Medulla oblongata (tissue), 1 donor: Measurements from ENCODE around the gene SLC24A3.
"Not testable (repeated sequence)": the region's sequence is repeated elsewhere in the genome, so short reads cannot be mapped to it uniquely, and the experiment has no call there.

Source experiments
- DNase-seq: peaks from one replicate; pipeline ENCODE4 v3.0.0-alpha.2; 2015; ENCODE audit errors: extremely low spot score

Gene SLC24A3

GRCh38 chr20:19746396-19746795 lies 534.0 kb downstream of the SLC24A3 start:
- no peak for DNase-seq

DNA sequence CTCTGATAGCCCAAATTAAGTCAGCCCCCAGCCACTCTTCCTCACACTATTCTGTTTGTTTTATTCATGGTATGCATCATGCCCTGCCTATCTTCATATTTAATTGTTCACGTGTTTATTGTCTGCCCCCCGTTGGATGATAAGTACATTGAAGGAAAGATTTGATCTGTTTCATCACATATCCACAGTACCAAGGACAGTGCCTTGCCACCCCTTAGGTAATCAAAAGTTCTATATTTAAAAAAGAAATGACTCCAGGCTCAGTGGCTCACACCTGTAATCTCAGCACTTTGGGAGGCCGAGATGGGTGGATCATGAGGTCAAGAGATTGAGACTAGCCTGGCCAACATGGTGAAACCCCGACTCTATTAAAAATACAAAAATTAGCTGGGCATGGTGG lies 535.5 kb downstream of the SLC24A3 start:
- DNase-seq = no peak

DNA sequence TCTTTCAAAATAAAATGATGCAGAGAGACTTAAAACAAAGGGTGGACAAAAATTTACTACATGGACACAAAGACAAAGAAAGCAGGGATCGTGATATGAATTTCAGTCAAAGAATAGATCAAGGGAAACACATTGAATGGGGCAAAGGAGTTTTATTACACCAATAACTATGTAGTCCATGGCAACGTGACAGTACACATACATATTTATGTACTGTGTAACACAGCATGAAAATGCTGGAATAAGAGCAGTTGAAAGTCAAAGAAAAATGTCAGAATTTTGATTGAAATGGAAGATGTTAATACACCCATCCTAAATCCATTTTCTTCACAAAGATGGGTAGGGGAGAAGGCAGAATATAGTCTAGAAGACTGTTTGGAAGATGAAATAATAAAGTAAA lies 536.2 kb downstream of the SLC24A3 start:
- DNase-seq = no peak

GRCh38 chr20:19749618-19750071 lies 537.2 kb downstream of the SLC24A3 start:
- DNase-seq = no peak

DNA sequence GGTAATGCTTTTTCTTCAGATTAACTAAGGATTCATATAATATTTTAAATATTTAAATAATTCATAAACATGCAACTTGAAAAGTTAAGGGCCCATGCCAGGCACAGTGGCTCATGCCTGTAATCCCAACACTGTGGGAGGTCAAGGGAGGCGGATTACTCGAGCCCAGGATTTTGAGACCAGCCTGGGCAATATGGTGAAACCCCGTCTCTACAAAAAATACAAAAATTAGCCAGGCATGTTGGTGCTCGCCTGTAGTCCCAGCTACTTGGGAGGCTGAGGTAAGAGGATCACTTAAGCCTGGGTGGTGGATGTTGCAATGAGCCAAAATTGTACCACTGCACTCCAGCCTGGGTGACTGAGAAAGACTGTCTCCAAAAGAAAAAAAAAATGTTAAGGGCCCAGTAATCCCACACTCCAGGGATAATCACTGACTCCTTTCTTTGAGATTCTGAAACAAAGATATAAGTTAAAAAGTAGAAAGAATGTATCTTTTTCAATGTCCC lies 537.7 kb downstream of the SLC24A3 start:
- no peak for DNase-seq

DNA sequence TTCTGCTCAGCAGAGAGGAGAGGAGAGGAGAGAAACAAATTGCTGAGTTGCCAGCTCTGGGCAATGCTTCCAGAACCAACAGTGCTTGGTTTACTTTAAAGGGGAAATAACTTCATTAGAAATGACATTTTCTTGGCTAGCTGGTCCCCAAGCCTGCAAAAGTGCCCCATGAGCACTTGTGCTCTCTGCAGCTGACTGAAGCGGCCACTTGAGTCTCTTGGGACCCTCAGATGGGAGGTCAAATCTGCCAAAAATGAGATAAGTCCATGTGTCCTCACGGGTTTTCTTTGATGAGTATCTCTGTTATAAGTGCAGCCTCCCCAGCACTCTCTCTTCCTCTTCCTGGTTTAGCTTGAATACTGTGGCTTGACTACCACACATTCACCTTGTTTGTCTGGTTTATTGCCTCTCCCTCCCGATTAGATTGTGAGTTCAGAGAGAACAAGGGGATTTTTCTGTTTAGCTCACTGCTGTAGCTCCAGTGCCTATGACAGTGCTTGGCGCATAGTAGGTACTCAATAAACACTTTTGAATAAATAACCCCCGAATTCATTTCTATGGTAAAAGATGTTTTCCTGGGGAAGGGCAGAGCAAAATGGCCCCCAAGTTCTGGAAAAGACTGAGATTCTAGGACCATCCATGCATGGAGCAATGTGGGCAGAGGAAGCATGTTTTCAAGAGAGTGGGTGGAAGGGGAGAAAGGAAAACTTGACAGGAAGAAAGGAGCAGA lies 538.6 kb downstream of the SLC24A3 start:
- no peak for DNase-seq

DNA sequence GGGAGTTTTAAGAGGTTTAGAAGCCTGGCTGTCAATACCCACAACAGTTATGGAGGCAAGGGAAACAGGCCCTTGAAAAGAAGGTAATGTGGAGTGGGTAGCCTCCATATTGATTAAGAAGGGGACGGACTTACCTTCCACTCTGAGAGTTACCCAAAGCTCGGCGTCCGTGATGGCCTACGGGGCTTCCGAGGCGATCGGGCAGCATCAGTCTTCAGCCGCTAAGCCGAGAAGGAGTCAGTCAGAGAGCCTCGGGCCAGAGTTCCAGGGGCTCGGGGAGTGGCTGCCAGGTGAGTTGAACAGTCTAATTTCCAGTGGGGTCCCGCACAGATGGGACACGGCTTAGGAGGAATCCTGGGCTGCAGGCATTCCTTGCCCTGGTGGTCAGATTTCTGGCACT lies 541.8 kb downstream of the SLC24A3 start:
- not testable (repeated sequence) for DNase-seq

DNA sequence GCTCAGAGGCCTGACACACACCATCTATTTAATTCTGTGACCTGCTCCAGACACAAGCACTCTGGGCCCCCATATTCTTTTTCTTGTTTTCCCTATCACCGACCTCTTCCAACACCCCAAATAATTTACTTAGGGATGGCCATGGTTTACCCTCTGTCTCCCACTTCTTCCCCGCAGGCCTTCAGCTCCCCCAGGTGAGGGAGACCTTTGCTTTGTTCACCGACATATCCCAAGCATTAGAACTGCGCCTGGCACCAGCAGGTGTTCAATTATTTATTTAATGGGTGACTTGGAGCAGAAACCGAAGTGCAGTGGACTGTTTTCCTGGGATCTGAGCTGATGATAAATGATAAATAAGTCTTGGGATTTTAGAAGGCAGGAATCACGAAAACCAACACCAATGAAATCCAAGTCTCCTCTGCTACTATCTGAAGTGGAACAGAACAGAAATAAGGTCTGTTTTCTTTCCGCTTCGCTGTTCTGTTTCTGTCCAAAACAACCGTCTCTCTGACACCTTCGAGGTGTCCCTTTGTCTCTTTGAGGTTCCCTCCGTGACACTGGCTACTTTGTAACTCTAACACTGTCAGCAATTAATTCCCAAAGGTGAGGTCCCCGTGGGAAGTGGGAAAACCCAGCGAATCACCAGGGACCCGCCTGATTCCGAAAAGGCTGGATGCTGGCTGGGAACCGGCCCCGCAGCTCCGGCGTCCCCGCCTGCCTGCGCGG lies 544.5 kb downstream of the SLC24A3 start:
- DNase-seq = peak; percentile 22

GRCh38 chr20:19757487-19758132 lies 545.2 kb downstream of the SLC24A3 start:
- peak; percentile 82 for DNase-seq

GRCh38 chr20:19758133-19758500 lies 545.7 kb downstream of the SLC24A3 start, which contains the start of gene RIN2:
TSS of gene RIN2 (plus strand) at chr20:19758258. CDS start at chr20:19889602, 131,344 bp downstream.
- DNase-seq = peak; percentile 34

GRCh38 chr20:19758501-19759331 lies 546.3 kb downstream of the SLC24A3 start:
- DNase-seq = peak; percentile 60

DNA sequence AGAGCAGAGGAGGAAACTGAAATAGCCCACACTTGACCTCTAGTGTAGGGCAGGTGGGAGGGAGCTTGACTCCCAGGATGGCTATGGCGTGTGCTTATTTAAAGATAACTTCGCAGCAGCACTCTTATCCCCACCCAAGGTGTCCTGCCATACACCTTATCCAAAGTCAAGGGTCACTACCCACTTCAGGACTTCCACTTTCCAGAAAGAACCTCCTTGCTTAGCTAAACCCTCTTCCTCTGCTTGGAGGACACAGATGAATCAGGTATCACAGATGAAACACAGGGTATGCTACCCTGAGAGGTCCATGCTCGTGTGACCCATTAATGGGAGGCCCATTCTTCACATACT lies 547.9 kb downstream of the SLC24A3 start:
- DNase-seq = no peak

DNA sequence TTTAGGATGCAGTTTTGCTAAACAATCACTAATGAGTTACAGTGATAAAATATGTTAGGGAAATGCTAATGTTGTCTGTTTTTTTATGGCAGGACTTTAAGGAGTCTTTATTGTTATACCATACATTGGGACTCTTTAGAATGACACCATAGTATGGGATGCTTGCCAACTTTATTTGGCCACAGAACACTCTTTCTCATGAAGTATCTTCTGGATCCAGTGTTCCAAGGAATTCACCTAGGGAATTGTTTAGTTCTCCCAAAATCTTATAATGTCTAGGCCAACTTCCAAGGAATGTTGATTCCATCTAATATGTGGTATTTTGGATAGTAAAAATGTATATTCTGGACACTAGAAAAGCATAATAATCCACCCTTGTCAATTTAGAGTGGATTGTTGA lies 548.9 kb downstream of the SLC24A3 start:
- no peak for DNase-seq

DNA sequence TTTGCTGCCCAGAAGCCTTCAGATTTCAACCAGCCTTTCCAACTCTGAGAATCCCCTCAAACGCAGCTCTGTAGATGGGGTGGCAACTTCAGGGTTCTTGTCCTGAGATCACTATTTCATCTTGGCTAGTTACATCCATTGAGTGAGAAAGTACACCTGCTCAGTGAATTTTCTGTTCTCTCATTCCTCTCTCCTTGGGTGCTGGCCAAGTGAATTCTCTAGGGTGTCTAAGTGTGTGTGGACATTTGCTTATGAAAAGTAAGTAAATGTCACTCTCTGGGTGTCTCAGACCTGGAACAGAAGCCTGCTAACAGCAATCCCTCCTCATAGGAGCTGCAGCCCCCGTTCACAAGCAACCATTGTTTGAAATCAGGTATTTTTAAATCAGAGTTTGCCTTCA lies 549.4 kb downstream of the SLC24A3 start:
- no peak for DNase-seq

GRCh38 chr20:19764207-19764606 lies 551.8 kb downstream of the SLC24A3 start:
- DNase-seq = no peak

GRCh38 chr20:19765266-19765665 lies 552.8 kb downstream of the SLC24A3 start:
- no peak for DNase-seq

DNA sequence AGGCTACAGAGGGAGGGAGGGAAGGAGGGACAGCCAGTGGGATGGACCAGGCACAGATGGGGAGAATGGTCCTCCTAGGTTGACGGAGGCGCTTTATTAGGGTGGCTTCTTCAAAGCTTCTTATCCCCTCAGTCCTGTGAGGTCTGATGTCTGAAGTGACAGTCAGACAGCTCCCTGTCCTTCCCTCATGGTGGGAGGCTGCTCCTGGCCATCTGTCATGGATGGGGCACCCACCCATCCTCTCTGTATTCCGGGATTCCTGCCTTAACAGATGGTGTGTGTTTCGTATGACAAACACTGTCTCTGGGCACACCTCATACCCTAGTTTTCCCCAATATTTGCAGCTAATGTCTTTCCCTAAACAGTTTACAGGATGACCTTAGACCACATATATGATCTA lies 553.5 kb downstream of the SLC24A3 start:
- DNase-seq = no peak

GRCh38 chr20:19767070-19767469 lies 554.6 kb downstream of the SLC24A3 start:
- no peak for DNase-seq

DNA sequence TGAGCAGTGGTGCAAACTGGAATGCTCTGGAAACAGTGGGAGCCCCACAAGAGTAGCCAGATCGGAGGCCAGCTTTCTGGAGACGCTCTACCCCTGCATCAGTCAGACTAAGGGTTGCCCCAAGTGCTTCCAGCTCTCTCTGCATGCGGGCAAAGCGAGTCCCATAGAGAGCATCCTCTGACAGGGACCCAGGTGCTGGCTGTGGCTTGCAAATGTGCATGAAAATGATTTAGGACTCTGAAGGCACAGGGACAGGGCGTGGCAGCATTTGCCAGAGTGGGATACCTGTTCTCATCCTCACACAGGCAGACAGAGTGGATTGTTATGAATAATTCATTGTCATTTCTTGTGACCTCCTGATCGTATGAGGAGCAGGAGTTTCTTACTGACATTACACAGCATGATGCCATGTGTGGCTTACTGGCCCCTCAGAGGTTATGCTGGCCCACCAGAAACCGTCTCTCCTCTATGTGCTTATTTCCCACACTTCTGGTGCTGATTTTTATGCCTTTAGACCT lies 555.9 kb downstream of the SLC24A3 start:
- DNase-seq = no peak

GRCh38 chr20:19769507-19769906 lies 557.1 kb downstream of the SLC24A3 start:
- no peak for DNase-seq

DNA sequence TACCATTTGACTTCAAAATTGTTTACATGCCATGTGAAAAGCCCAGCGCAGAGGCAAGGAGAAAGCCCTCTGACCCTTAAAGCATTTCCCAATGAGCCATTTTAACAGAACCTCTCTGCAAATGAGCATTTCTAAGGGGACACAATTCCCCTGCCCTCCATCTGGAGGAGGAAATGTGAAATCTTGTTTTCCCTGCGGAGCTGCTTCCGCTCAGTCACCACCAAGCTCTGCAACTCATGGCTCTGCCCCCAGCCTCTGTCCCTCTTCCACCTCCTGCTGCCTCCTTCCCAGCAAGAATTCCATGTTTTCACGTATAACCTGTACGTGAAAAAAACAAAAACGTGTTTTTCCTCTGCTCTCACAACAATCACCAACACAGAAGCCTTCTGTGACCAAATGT lies 557.9 kb downstream of the SLC24A3 start:
- DNase-seq = no peak
